GM19023 (cell line): Measurements from ENCODE around the gene RARA.

Experiments
- ATAC-seq: cut with Tn5 transposase; IDR thresholded peaks from one replicate; pipeline ENCODE4 v1.9.1; 2021; ENCODE audit warnings: mild to moderate bottlenecking, moderate library complexity; ENCODE audit not compliant: unreplicated experiment

RARA gene

DNA sequence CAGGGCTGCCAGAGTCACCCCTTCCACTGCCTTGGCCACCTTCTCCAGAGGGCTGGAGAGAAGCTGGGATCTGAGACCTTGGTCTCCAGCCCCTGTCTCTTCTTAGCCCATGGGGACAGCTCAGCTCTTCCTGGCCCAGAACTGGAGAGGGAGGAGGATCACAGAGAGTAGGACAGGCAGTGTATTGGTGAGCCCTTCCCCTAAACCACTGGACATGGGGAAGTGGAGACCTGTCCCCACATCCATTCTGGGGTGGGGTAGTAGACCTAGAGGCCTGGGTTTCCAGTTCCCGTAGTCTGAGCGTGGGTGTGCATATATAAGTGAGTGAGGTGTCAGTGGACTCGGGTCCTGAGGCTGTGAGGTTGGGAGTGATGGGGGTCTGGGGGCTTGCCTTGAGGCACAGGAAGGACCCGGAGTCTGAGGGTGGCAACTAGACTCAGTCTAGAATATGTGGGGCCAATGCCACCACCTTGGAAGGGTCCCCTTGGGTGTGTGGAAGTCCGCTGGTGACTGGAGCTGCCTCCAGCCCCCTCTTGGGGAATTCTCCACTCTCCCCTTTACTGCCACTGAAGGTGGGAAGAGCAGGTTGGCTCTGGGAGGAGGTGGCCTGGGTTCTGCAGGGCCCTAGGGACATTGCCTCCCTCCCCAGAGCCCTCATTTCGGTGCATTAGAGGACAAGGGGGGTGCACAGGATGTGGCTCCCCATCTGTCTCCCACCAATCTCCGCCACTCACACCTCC lies 35.6 kb downstream of the RARA start:
- no peak for ATAC-seq

DNA sequence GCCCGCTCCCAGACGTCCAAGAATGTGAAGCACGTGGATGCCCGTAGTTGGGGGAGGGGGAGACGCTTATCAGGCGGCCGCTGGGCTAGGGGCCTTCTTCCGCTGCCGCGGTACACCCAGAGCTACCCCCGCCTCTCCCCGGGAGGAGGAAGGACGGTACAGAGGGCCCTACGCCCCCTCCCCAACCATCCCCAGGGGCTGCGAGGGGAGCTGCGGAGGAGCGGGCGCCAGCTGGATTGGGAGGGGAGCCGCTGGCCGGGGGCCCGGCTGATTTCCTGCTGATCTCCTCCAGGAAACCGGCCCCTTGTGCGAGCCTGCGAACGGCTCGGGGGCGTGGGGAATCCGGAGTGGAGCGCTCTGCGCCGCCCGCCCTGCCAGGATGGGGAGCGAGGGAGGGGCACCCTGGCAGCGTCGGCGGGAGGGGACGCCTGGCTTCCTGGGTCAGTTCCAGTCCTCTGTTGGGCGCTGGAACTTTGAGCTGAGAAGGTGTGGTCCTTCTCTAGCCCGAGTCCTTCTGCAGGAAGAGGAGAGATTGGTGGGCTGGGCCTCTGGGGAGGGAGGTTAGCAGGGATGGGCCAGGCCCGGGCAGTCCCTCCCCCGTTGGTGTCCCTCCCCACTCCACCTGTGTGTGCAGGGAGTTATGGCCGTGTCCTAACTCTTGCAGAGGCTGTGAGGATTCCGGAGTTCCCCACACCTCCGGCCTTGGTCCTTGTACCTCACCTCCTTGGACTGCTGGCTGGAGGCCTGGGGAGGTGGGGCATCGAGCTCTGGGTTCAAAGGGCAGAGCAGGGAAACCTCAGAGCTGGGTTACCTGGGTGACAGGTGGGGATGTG lies 36.4 kb downstream of the RARA start:
- no peak for ATAC-seq

DNA sequence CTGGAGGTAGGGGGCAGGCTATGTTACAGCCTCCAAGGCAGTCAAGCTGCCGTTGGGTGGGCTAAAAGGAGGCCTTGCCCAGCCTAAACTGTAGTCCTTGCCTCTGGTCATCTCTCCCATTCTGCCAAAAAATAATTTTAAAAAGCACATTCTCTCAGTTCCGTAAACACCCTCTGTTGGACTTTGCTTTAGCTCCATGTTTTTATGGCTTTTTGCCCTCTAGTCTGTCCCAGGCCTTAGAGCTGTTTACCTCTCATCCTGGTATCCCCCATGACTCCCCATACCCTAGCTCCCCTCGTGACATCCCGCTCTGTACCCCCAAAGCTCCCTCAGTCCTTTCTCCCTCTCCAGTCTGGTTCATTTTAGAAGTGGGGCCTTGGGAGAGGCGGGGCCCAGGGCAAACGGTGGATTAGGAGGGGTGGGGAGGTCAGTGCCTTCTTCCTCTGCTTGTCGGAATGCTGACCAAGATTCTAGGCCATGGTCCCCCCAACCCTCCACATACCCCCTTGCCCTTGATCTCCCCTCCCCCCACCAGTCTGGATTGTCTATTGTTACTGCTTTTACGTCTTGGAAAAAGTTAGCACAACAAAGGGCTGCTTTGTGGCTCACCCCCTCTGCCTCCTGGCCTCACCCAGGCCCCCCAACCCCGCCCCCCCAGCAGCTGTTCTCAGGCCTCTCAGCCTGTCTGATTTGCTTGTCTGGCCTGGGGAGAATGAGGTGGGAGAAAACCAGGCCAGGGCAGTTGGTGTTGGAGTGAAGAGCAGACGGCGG lies 37.2 kb downstream of the RARA start:
- no peak for ATAC-seq

DNA sequence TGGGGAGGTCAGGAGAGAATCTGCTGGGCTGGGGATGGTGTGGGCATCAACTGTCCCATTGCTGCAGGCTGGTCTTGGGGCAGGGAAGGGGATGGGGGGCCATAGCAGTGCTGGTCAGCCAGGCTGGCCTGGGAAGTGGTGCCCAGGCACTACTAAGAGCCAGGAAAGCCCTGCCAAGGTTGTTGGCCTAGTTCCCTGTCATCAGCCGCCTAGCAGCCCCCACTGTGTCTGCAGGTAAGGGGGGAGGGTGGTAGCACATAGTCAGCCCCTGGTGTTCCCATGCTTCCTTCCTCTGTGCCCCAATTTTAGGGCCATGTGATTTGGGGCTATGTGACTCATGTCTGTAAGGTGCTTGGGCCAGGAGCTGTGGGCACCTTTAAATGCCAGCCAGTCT lies 37.8 kb downstream of the RARA start:
- ATAC-seq, result no peak

DNA sequence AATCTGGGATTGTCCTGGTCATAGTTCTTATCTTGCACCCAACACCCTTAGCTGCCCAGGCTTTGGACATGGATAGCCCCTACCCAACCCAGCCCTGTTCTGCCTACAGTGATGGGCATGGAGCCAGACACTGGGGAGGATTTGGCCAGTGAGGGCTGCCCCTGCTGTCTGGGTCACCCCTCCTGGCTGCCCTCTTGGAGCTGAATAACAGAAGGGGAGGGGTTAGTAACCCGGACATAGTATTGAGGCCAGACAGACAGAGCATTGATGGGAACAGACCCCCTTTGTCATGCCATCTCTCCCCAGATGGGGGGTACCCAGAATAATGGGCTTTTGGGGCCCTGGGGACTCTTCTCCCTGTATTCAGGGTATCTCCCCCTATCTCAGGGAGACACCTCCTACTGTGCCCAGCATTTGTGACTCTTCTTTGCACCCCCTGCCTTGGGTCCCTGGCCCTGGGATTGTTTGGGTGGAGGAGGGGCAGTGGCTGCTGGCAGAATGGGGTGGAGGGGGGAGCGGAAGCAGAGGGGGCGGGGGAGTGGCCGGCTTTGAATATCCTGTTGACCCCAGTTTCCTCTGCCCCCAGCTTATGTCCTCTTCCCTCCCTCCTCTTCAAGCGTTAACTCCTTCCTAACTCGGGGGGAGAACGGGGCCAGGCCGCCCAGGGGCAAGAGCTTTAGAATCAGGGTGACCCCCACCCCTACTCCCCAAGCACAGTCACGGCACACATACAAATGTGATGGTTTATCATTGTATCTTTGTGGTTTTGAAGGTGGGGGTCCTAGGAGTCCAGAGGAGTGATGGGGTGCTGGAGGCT lies 38.5 kb downstream of the RARA start:
- no peak for ATAC-seq

DNA sequence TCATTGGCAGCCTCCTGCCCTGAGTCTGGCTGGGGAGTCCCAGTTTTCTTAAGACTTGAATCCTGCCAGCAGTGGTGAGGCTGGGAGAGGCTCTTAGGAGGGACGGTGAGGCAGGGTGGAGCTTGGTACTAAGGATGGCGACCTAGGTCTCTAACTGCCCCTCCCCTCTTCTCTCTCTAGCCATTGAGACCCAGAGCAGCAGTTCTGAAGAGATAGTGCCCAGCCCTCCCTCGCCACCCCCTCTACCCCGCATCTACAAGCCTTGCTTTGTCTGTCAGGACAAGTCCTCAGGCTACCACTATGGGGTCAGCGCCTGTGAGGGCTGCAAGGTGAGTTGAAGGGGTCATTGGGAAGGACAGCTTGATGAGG lies 39.1 kb downstream of the RARA start:
- no peak for ATAC-seq

DNA sequence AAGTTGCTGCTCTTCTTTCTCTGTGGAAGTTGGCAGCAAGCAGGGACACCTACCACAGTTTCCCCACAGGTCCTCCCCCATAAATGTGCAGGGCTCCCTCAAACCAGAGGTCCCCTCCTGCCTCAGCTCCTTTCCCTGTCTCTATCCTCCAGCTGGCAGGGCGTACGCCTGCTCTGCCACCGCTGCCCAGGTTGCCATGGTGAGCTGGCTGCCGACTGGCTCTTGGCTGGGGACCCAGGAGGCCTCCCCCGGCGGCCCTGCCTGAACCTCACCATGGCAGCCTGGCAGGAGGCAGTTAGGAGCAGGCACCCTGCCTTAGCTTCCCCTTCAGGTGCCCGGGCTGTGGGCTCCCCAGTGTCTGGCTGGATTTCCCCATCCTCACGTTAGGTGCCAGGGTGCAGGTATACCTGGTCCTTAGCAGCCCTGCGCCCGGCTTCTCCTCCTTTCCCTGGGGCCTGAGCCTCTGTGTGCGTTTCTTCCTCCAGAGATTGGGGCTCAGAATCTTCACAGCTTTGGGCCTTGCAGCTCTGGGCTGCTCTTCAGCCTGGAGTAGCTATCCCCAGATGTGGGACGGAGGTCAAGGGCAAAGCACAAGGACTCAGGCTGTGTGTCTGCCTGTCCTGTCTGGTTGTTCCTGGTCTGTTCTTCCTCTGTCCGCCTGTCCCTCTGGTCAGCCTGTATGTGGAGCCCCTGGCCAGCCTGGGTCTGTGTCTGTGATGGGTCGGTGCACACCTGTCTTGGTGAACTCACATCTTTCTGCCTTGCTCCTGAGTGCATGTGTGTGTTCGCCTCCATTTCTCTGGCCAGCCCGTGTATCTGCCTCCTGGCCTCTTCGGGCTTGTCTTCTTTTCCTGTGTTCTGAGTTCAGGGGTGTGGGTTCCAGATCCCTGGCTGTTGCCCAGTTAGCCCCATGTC lies 39.8 kb downstream of the RARA start:
- ATAC-seq, result no peak

DNA sequence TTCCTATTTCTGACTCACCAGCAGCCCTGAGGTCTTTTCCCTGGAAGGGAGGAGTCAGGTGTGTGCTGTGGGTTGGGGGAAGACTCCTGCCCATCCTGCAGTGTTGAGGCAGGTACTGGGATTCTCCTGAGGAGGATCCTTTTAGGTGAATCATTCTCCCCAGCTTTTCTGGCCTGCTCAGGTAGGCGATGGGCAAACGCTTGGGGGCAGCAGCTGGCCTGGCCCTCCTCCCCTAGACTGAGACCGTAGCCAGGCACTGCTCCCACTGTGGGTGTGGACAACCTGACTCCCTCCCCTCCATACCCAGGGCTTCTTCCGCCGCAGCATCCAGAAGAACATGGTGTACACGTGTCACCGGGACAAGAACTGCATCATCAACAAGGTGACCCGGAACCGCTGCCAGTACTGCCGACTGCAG lies 40.5 kb downstream of the RARA start:
- ATAC-seq, result no peak

DNA sequence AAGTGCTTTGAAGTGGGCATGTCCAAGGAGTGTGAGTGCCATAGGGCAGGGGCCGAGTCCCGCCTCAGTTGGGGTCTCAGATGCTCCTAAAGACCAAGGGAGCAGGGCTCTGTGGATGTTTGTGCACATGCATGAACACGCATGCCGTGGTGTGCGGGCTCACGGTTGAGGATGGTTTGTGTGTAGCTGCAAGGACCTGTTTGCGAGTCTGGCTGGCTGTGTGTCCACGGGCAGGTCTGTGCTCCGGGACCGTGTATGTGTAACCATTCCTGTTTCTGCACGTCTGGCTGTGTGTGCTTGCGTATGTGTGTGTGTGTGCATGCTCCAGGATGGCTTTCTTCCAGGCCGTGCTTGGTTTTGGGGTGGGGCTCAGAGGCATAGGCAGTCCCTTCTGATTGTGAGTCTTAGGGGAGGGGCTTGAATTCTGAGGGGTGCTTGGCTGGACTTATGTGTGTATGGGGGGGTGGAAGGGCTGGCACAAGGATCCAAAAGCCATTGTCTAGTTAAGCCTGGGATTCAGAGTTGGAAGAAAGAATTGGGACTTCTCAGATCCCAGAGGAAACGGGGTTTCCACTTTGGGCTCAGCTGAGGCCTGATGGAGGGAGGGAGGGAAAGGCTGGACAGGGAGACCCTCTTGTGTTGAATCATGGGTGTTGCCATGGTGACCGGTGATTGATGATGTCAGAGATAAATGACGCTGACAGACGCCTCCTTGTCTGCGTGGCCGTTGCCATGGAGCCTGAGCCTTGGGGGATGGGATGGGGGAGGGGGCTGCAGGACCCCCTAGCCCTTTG lies 41.1 kb downstream of the RARA start:
- ATAC-seq, result no peak

DNA sequence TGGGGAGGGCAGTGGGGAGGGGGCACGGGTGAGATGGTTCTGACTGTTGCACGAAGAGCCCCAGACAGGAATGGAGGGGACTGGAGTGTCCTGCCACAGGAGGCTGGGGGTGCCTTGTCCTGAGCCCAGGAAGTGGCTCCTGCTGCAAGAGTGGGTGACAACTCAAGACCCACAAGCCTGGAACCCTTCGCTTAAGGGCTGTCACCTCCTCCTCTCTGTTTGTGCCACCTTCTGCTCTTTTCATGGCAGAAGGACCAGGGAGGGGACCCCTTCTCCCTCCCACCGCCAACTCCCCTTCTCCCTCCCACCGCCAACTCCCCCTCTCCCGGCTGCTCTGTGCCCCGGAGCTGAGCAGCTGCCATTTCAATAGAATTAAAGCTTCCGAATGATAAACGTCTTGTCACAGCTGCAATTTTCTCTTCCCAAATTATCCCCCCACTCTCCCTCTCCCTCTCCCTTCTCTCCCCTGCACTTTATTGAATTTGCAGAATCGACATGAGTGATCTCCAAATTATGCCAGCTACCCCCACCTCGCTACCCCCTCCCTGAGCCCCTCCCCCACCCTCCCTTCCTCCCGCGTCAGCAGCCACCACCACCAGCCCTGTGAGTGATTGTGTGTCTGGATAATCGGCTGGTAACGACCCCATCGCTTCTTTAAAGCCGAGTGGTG lies 41.8 kb downstream of the RARA start:
- ATAC-seq, result no peak

DNA sequence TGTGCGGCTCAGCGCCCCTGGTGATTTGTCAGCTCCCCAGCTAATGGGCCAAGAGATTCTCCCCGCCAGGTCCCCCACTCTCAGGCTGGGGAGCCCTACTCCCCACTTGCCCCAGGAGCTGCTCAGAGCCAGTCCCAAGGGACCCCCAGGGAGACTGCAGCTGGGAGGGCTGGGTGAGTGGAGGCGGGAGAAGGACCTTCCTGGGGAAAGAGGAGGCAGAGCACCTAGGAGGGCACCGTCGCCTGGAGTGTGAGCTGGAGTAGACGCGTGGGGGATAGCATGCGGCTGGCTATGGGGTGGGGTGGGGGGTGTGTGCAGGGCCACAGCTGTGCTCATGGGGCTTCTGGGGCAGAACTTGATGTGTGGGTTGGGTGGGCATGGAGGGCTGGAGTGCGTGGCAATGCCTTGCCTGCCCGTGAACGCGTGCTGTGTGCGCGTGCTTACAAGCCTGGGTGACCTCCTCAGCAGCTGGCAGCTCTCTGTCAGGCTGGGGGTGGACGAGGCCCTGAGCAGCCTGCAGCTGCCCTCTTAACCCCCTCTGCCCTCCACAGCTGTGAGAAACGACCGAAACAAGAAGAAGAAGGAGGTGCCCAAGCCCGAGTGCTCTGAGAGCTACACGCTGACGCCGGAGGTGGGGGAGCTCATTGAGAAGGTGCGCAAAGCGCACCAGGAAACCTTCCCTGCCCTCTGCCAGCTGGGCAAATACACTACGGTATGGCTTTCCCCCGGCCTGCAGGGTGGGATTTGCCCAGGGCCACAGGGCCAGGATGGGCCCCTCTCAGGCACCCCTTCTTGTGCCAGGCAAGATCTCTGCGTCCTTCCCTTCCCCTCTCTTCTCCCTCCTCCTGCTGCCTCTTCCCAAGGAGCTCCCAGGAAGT lies 42.6 kb downstream of the RARA start:
- no peak for ATAC-seq

DNA sequence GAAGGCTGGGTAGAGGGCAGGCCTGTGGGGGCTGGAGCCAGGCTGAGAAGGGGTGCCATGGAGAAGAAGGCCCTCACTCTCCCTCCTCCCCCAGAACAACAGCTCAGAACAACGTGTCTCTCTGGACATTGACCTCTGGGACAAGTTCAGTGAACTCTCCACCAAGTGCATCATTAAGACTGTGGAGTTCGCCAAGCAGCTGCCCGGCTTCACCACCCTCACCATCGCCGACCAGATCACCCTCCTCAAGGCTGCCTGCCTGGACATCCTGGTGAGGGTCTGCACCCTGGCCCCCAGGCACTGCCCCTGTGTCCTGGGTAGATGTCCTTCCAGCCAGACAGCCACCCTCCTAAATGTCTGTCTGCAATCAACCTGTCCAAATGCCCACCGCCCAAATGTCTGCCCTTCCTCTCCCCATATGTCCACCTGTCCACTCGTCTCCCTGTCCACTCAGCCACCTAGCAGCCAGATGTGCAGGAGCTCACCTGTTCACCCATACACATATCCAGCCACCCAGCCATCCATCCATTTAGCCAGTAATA lies 43.3 kb downstream of the RARA start:
- no peak for ATAC-seq

DNA sequence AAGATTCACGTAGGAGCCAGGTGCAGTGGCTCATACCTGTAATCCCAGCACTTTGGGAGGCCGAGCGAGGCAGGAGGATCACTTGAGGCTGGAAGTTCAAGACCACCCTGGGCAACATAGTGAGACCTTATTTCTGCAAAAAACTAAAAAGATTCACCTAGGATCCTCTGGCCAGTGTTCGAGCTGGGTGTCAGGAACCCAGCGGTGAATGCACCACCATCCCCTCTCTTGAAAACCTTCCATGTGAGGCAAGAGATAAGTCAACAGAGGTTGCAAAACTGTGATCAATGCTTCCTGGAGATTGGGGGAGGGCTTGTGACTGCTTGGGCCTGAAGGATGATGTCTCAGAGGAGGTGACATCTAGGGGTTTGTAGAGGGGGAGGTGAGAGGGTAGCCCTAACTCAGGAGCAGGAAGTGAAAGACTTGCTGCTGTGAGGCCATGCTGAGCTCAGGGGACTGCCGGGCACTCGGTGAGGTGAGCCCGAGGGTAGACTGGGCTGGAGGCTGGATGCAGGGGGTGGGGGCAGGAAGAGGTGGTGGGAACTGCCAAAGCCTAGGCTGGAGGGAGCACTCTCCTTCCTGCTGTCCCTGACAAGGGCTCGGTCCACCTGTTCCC lies 43.9 kb downstream of the RARA start:
- no peak for ATAC-seq

DNA sequence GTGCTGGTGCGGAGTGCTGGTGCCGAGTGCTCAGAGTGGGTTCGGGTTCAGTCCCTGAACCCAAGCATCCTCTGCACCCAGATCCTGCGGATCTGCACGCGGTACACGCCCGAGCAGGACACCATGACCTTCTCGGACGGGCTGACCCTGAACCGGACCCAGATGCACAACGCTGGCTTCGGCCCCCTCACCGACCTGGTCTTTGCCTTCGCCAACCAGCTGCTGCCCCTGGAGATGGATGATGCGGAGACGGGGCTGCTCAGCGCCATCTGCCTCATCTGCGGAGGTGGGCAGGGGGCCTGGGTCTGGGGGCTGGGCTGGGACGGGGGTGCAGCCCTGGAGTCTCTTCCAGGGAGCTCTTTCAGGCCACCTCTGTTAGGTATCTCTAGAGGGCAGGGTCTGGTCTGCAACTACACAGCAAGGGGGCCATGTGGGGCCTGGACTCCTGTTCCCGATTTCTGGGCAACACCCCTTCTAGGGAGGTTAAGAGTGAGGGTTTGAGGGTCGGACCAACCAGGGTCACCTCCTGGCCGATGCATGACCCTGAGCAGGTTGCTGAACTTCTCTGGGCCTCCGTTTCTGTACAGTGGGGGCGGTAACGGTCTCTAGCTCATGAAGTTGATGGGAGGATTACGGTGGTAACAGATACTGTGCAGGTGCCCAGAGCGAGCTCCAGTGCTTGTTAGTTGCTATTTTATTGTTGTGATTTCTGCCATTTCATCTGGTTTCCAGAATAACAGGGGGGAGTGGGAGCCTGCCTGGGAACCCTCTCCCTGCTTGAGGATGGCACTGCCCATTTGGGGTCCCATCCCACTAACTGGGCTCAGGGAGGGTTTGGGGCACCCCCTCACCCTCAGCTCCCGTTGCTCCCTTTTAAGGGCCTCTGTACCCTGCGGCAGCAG lies 45.5 kb downstream of the RARA start:
- no peak for ATAC-seq

DNA sequence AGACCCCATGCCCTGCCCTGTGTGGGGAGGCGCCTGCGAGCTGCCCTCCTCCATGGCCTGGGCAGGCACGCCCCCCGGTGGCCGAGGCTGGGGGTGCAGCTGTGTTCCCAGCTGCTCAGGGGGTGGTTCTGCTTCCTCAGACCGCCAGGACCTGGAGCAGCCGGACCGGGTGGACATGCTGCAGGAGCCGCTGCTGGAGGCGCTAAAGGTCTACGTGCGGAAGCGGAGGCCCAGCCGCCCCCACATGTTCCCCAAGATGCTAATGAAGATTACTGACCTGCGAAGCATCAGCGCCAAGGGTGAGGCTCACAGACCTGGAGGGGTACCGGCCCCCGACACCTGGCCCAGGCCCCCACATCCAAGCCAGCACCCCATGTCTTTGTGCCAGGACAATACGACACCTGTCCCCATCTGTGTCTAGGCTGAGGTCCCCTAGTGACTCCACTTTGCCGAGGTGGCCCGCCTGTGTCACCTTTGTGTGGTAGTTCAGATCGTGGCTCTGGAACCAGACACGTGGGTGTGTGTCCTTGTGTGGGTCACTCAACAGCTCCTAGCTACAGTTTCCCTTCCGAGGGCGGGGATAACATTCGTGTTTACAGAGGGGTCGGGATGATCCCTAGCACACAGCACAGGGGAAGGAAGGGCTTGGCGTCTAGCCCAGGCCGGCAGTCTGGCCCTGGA lies 46.3 kb downstream of the RARA start:
- no peak for ATAC-seq
